PC-9 (cell line): Measurements from ENCODE around the gene CPLANE1.

Experiments used
- EZH2 ChIP-seq: fragments of 200-600 bp; sonication (generic); IDR thresholded peaks from 2 replicates; pipeline ENCODE4 v1.8.0; 2017; ENCODE audit warnings: antibody characterized with exemption, low read depth
- TF ChIP-seq, protein P1 (sequence below): fragments of 200-600 bp; sonication (generic); conservative IDR thresholded peaks from 2 replicates; pipeline ENCODE4 v1.6.1; 2017; ENCODE audit warnings: mixed run types, antibody characterized with exemption, mild to moderate bottlenecking, moderate library complexity

DNA sequence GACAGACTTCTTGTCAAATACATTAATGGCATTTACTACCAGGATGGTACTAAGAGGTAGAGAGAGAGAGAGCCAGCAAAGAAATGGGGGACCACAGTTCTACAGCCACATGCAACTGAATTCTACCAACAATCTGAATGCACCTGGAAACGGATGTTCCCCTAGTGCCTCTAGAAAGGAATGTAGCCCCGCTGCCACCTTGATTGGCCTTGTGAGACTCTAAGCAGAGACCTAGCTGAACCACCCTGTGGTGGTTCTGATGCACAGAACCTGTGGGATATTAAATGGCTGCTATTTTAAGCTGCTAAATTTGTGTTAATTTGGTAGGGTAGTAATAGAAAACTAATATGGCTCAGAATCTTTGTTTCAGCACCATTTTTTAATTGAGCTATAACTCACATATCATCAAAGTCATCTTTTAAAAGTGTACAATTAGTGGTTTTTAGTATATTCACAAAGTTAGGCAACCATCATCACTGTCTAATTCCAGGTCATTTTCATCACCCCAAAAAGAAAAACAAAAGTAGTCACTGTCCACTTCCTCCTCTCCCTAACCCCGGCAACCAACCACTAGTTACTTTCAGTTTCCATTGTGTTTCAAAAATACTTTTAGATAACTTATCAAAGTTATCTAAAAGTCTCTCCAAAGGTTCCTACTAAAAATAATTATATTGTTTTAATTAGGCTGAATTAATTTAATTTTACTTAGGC lies 51.7 kb downstream of the CPLANE1 start:
- TF ChIP-seq, protein P1, sequence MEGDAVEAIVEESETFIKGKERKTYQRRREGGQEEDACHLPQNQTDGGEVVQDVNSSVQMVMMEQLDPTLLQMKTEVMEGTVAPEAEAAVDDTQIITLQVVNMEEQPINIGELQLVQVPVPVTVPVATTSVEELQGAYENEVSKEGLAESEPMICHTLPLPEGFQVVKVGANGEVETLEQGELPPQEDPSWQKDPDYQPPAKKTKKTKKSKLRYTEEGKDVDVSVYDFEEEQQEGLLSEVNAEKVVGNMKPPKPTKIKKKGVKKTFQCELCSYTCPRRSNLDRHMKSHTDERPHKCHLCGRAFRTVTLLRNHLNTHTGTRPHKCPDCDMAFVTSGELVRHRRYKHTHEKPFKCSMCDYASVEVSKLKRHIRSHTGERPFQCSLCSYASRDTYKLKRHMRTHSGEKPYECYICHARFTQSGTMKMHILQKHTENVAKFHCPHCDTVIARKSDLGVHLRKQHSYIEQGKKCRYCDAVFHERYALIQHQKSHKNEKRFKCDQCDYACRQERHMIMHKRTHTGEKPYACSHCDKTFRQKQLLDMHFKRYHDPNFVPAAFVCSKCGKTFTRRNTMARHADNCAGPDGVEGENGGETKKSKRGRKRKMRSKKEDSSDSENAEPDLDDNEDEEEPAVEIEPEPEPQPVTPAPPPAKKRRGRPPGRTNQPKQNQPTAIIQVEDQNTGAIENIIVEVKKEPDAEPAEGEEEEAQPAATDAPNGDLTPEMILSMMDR = no peak
- TF ChIP-seq EZH2 = no peak
